ENCODE data around the gene CHPF. TPM values are rescaled to one million over a fixed set of nuclear protein-coding genes. Genes with fewer than 3 reads are reported as not detected.

The CHPF gene
- total RNA-seq, 1 experiment from 2014 or later: 26.4 TPM

DNA sequence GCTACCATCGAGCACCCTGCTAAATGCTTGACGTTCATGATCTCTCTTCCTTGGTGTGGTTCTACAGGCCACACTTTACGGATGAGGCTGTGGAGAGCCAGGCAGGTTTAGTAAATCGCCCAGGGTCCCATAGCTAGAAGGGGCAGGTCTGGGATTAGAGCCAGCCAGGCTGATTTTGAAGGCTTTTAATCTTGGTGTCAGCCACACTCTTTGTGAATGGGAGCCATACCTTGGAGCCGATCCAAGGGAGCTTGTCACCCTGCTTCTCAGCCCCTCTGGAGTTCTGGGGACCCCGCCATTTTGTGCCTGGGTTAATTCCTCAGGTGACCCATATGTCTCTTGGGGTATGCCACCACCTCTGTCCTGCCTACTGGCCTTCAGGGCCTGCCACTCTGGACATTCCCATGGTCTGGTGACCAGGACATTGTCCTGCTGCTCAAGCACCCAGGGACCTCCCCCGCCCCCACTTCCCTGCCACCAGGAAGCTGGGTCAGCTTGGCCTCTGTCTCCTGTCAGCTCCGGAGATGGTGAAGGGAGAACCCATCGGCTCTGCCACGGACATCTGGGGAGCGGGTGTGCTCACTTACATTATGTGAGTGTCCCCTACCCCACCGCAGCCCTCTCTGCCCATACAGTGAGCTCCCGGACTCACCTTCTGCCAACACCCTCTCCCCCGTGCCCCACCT is 52.2 kb downstream of the CHPF start:
- peaks cover 20% of the 10 kb centered on the region for H3K27me3 Mint-ChIP-seq (ENCODE audit: insufficient read depth, unreplicated experiment)
- no TSS peak for BruUV-seq (replicated peaks)
- no peak overlapping the region for H3K4me3 Mint-ChIP-seq (ENCODE audit: unreplicated experiment)
- H3K27ac Mint-ChIP-seq (ENCODE audit: unreplicated experiment): no peak overlapping the region
- no peaks in the 10 kb centered on the region for H3K27me3 ChIP-seq (replicated peaks; ENCODE audit: control insufficient read depth, insufficient read depth, low read length)
- H3K4me1 Mint-ChIP-seq (ENCODE audit: low read depth, unreplicated experiment): no peaks in the 10 kb centered on the region
- no peaks in the 10 kb centered on the region for H3K36me3 Mint-ChIP-seq (ENCODE audit: insufficient read depth, unreplicated experiment)
- H3K9me3 Mint-ChIP-seq (ENCODE audit: unreplicated experiment): no peaks in the 10 kb centered on the region
- H3K4me1 ChIP-seq: no peaks in the 10 kb centered on the region
- TF ChIP-seq, protein P1, sequence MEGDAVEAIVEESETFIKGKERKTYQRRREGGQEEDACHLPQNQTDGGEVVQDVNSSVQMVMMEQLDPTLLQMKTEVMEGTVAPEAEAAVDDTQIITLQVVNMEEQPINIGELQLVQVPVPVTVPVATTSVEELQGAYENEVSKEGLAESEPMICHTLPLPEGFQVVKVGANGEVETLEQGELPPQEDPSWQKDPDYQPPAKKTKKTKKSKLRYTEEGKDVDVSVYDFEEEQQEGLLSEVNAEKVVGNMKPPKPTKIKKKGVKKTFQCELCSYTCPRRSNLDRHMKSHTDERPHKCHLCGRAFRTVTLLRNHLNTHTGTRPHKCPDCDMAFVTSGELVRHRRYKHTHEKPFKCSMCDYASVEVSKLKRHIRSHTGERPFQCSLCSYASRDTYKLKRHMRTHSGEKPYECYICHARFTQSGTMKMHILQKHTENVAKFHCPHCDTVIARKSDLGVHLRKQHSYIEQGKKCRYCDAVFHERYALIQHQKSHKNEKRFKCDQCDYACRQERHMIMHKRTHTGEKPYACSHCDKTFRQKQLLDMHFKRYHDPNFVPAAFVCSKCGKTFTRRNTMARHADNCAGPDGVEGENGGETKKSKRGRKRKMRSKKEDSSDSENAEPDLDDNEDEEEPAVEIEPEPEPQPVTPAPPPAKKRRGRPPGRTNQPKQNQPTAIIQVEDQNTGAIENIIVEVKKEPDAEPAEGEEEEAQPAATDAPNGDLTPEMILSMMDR (IDR thresholded peaks at IDR 0.05; ENCODE audit: insufficient read depth in 1 of 2, low read depth in 1 of 2, low read length in 1 of 2, severe bottlenecking in 1 of 2, unreplicated experiment in 1 of 2): no peak
- DNase-seq: no peak
- H3K9me3 ChIP-seq: no peaks in the 10 kb centered on the region
- ChIA-PET CTCF (interaction anchor here (1.1 to 2.4 kb wide), 3 partner anchors 19 to 39 kb away, joined by 4 to 14 read pairs (median 5); no protein-coding TSS in a partner anchor), POLR2A (no interaction called here)
- no peaks in the 10 kb centered on the region for H3K36me3 ChIP-seq (ENCODE audit: control insufficient read depth, insufficient read depth, low read length)
- H3K4me3 ChIP-seq (ENCODE audit: low read depth, low read length): no peak overlapping the region
- intact Hi-C loops (cut with micrococcal nuclease; ENCODE audit: unreplicated experiment): no loop called here

DNA sequence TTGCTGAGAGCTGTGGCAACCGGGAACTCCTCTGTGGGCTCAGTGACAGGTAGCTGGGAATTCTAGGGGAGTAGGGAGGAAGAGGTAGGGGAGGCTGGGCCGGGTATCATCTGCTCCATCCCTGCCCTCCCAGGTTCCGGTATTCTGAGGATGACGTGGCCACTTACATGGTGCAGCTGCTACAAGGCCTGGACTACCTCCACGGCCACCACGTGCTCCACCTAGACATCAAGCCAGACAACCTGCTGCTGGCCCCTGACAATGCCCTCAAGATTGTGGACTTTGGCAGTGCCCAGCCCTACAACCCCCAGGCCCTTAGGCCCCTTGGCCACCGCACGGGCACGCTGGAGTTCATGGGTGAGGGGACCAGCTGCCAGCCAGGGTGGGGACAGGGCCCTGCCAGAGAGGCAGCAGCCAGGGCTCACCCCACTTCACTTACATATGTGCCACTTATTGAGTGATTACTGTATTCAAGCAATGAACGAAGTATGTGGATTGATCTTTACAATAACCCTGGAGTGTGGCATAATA is 52.9 kb downstream of the CHPF start:
- ChIA-PET CTCF (interaction anchor here (2.4 kb wide), 1 partner anchor 39 kb away, joined by 14 read pairs; no protein-coding TSS in a partner anchor), POLR2A (no interaction called here)
- BruUV-seq (replicated peaks): no TSS peak
- peaks cover 20% of the 10 kb centered on the region for H3K27me3 Mint-ChIP-seq (ENCODE audit: insufficient read depth, unreplicated experiment)
- H3K4me3 Mint-ChIP-seq (ENCODE audit: unreplicated experiment): no peak overlapping the region
- no peaks in the 10 kb centered on the region for H3K27me3 ChIP-seq (replicated peaks; ENCODE audit: control insufficient read depth, insufficient read depth, low read length)
- H3K4me3 ChIP-seq (ENCODE audit: low read depth, low read length): no peak overlapping the region
- H3K36me3 Mint-ChIP-seq (ENCODE audit: insufficient read depth, unreplicated experiment): no peaks in the 10 kb centered on the region
- no peaks in the 10 kb centered on the region for H3K36me3 ChIP-seq (ENCODE audit: control insufficient read depth, insufficient read depth, low read length)
- DNase-seq: no peak
- no peaks in the 10 kb centered on the region for H3K4me1 Mint-ChIP-seq (ENCODE audit: low read depth, unreplicated experiment)
- no peak overlapping the region for H3K27ac Mint-ChIP-seq (ENCODE audit: unreplicated experiment)
- TF ChIP-seq, protein P1 (IDR thresholded peaks at IDR 0.05; ENCODE audit: insufficient read depth in 1 of 2, low read depth in 1 of 2, low read length in 1 of 2, severe bottlenecking in 1 of 2, unreplicated experiment in 1 of 2): no peak
- H3K4me1 ChIP-seq: peaks cover 3% of the 10 kb centered on the region; the same call in 1 of the 2 replicates
- H3K9me3 Mint-ChIP-seq (ENCODE audit: unreplicated experiment): no peaks in the 10 kb centered on the region
- intact Hi-C loops (cut with micrococcal nuclease; ENCODE audit: unreplicated experiment): no loop called here
- no peaks in the 10 kb centered on the region for H3K9me3 ChIP-seq

DNA sequence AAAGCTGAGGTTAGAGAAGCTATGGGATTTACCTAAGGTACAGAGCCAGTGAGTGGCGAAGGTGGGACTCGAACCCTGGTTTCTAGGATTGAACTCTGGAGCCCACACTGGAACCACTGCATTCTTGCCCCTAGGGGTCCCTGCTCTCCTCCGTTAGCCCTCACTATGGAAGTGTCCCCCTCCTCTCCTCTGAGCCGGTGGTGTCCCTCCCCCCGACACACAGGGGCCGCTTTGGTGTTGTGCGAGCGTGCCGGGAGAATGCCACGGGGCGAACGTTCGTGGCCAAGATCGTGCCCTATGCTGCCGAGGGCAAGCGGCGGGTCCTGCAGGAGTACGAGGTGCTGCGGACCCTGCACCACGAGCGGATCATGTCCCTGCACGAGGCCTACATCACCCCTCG is 53.4 kb downstream of the CHPF start:
- no peak overlapping the region for H3K27ac Mint-ChIP-seq (ENCODE audit: unreplicated experiment)
- H3K36me3 Mint-ChIP-seq (ENCODE audit: insufficient read depth, unreplicated experiment): no peaks in the 10 kb centered on the region
- TF ChIP-seq, protein P1 (IDR thresholded peaks at IDR 0.05; ENCODE audit: insufficient read depth in 1 of 2, low read depth in 1 of 2, low read length in 1 of 2, severe bottlenecking in 1 of 2, unreplicated experiment in 1 of 2): no peak
- intact Hi-C loops (cut with micrococcal nuclease; ENCODE audit: unreplicated experiment): no loop called here
- ChIA-PET CTCF (interaction anchor here (2.4 kb wide), 1 partner anchor 40 kb away, joined by 14 read pairs; no protein-coding TSS in a partner anchor), POLR2A (no interaction called here)
- DNase-seq: no peak
- H3K4me3 Mint-ChIP-seq (ENCODE audit: unreplicated experiment): no peak overlapping the region
- Histone ChIP-seq H3K36me3 (ENCODE audit: control insufficient read depth, insufficient read depth, low read length) (no peaks in the 10 kb centered on the region), H3K4me3 (ENCODE audit: low read depth, low read length) (no peak overlapping the region), H3K27me3 (replicated peaks; ENCODE audit: control insufficient read depth, insufficient read depth, low read length) (peaks cover under 1% of the 10 kb centered on the region), H3K9me3 (no peaks in the 10 kb centered on the region), H3K4me1 (peaks cover 3% of the 10 kb centered on the region; the same call in 1 of the 2 replicates)
- no peaks in the 10 kb centered on the region for H3K4me1 Mint-ChIP-seq (ENCODE audit: low read depth, unreplicated experiment)
- no peaks in the 10 kb centered on the region for H3K9me3 Mint-ChIP-seq (ENCODE audit: unreplicated experiment)
- peaks cover 20% of the 10 kb centered on the region for H3K27me3 Mint-ChIP-seq (ENCODE audit: insufficient read depth, unreplicated experiment)
- no TSS peak for BruUV-seq (replicated peaks)

Measured in Caco-2 (cell line).